CD4-positive, alpha-beta T cell (primary cell): ENCODE results near the gene BLOC1S5. TPM values are rescaled to one million over a fixed set of nuclear protein-coding genes. Genes with fewer than 3 reads are reported as not detected.

Experiments
- ATAC-seq: fragments of 200-7000 bp; cut with Tn5 transposase; one replicate; pipeline ENCODE4 v1.10.0; 2022; ENCODE audit warnings: mild to moderate bottlenecking; ENCODE audit not compliant: poor library complexity
- CTCF ChIA-PET: fragments of 350-600 bp; sonication (Branson Sonifier 250); formaldehyde crosslinking; loops from one replicate; lab custom pipeline; 2021; ENCODE audit warnings: antibody characterized with exemption, inconsistent platforms; lab: Charles Lee
- POLR2A ChIA-PET: fragments of 350-600 bp; sonication (Branson Sonifier 250); formaldehyde crosslinking; loops from one replicate; lab custom pipeline; 2021; ENCODE audit warnings: antibody characterized with exemption, inconsistent platforms; lab: Charles Lee
- DNase-seq, 14 experiments: peaks; one replicate each; pipeline ENCODE4 v3.0.0-alpha.2; 2013 to 2020; ENCODE audit warnings: mixed read lengths in 2 of 14
- H3K27ac ChIP-seq, 2 donors: one replicate each; pipeline versions ENCODE4 v1.5.1 to v1.7.0; 2013; ENCODE audit warnings: low read length in 2 of 2, low read depth in 1 of 2, mild to moderate bottlenecking in 1 of 2
- H3K27me3 ChIP-seq, 2 experiments: 1 replicate in 1 of 2; 2 replicates in 1 of 2; pipeline versions ENCODE4 v1.6.1 to v1.7.0; 2013; ENCODE audit warnings: low read length in 2 of 2, control low read depth in 1 of 2, mild to moderate bottlenecking in 1 of 2, moderate library complexity in 1 of 2; ENCODE audit not compliant: insufficient read depth in 2 of 2, control insufficient read depth in 1 of 2
- H3K36me3 ChIP-seq: one replicate; pipeline ENCODE4 v1.6.1; 2013; ENCODE audit warnings: low read length, control low read depth; ENCODE audit not compliant: insufficient read depth
- H3K4me1 ChIP-seq: one replicate; pipeline ENCODE4 v1.6.1; 2013; ENCODE audit warnings: low read length, control low read depth; ENCODE audit not compliant: insufficient read depth
- H3K4me3 ChIP-seq: one replicate; pipeline ENCODE4 v1.5.1; 2013; ENCODE audit warnings: mild to moderate bottlenecking, low read length, moderate library complexity
- H3K9me3 ChIP-seq, 2 experiments: 1 replicate in 1 of 2; 2 replicates in 1 of 2; pipeline versions ENCODE4 v1.6.1 to v1.7.0; 2013; ENCODE audit warnings: low read length in 2 of 2, mild to moderate bottlenecking in 2 of 2, control low read depth in 1 of 2, moderate library complexity in 1 of 2; ENCODE audit not compliant: control insufficient read depth in 1 of 2, insufficient read depth in 1 of 2
- H3K27ac Mint-ChIP-seq: one replicate; pipeline ENCODE4 v1.8.0; 2020; ENCODE audit warnings: mixed read lengths
- H3K27me3 Mint-ChIP-seq: one replicate; pipeline ENCODE4 v1.8.0; 2021; ENCODE audit warnings: mixed read lengths
- H3K36me3 Mint-ChIP-seq: one replicate; pipeline ENCODE4 v1.8.0; 2021; ENCODE audit warnings: low read depth, mixed read lengths
- H3K4me1 Mint-ChIP-seq: one replicate; pipeline ENCODE4 v1.8.0; 2021; ENCODE audit warnings: low read depth, mixed read lengths
- H3K4me3 Mint-ChIP-seq: one replicate; pipeline ENCODE4 v1.8.0; 2020; ENCODE audit warnings: mild to moderate bottlenecking, mixed read lengths
- H3K9me3 Mint-ChIP-seq: one replicate; pipeline ENCODE4 v1.8.0; 2020; ENCODE audit warnings: mixed read lengths
- intact Hi-C, 2 experiments: fragments of 100-400 bp; cut with DNase I in 1 of 2; cut with micrococcal nuclease in 1 of 2; formaldehyde crosslinking; loops; one replicate each; pipeline versions ENCODE4 v1.15.1 to v1.9.0; 2023 to 2025; cut with DNase I, micrococcal nuclease
- total RNA-seq, 174 experiments: library from RNA in 2 of 174; stranded (reverse) in 2 of 174; gene quantifications; one replicate each; pipeline ENCODE4 v1.2.3 and lab custom pipeline; 2021 to 2026
- TF ChIP-seq, protein P1 (sequence below): fragments of 200-600 bp; IDR thresholded peaks from one replicate; pipeline ENCODE4 v1.8.0; 2022; ENCODE audit warnings: antibody characterized with exemption, mild to moderate bottlenecking

The BLOC1S5 gene
- total RNA-seq, 2 experiments from 2014 or later = 5.7 to 7.2 TPM

DNA sequence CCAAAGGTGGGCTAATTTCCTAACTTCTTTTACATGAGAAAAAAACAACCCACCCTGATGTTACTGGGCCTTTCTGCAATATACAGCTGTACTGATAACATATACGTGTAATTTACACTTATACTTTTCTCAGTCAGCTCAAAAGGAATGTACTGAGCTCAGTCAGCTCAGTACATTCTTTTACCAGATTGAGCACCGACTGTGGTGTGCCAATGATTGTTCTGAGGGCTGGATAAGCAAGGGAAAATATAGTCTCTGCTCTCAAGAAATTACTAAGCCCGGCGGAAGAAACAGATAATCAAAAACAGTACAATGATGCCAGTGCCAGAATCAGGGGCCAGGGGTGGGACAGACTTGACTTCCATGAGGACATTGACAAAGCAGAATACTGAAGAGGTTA, 10.0 kb upstream of the BLOC1S5 start:
- Mint-ChIP-seq H3K27ac (no peak overlapping the region), H3K36me3 (peaks cover 9% of the 10 kb centered on the region), H3K27me3 (no peaks in the 10 kb centered on the region), H3K9me3 (no peaks in the 10 kb centered on the region), H3K4me1 (peaks cover 24% of the 10 kb centered on the region), H3K4me3 (no peak overlapping the region)
- ChIA-PET POLR2A (no interaction called here), CTCF (no interaction called here)
- intact Hi-C loops = no loop called here
- DNase-seq = no peak
- TF ChIP-seq, protein P1, sequence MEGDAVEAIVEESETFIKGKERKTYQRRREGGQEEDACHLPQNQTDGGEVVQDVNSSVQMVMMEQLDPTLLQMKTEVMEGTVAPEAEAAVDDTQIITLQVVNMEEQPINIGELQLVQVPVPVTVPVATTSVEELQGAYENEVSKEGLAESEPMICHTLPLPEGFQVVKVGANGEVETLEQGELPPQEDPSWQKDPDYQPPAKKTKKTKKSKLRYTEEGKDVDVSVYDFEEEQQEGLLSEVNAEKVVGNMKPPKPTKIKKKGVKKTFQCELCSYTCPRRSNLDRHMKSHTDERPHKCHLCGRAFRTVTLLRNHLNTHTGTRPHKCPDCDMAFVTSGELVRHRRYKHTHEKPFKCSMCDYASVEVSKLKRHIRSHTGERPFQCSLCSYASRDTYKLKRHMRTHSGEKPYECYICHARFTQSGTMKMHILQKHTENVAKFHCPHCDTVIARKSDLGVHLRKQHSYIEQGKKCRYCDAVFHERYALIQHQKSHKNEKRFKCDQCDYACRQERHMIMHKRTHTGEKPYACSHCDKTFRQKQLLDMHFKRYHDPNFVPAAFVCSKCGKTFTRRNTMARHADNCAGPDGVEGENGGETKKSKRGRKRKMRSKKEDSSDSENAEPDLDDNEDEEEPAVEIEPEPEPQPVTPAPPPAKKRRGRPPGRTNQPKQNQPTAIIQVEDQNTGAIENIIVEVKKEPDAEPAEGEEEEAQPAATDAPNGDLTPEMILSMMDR = no peak
- Histone ChIP-seq H3K9me3 (no peaks in the 10 kb centered on the region), H3K27me3 (no peaks in the 10 kb centered on the region), H3K27ac (no peak overlapping the region), H3K36me3 (peaks cover 6% of the 10 kb centered on the region), H3K4me3 (no peak overlapping the region), H3K4me1 (no peaks in the 10 kb centered on the region)
- ATAC-seq = no peak

DNA sequence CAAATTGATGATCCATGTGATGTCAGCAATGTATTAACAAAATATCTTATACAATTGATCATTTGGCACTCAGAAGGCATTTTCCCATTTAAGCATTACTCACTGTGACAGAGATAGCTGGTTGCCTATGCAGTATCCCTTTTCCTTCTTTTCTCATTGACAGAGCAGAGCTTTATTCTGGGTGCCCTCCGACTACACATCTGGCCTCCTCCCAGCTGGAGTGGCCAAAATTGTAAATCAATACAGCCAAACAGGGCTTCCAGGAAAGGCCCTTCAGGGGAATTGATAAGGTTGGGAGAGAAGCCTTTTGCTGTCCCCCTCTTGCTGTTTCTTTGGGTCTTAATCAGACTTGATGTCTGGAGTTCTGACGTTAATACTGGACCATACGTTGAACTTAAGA, 9.6 kb upstream of the BLOC1S5 start:
- H3K36me3 Mint-ChIP-seq = peaks cover 8% of the 10 kb centered on the region
- POLR2A ChIA-PET = no interaction called here
- H3K27ac ChIP-seq = no peak overlapping the region

DNA sequence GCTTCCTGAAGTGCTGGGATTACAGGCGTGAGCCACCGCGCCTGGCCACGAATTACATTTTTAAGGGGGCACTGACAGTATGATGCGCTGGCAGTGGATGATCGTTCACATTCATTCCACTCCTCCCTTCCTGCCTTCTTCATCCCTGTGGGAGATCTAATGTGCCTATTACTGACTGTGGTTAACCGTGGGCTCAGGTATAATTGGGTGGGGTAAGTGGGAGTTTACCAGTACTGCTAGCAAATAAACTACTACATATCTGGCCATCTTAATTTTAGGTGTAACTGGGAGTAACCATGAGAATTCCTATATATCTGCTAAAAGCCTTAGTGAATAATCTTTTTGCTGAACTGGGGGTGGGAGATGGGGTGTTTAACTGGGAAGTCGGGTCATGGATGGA, 6.5 kb upstream of the BLOC1S5 start:
- POLR2A ChIA-PET = interaction anchor here (1.2 kb wide), 1 partner anchor 32 kb away, joined by 3 read pairs; the partner anchor contains the start of gene EEF1E1
- DNase-seq (no peak), ATAC-seq (no peak)
- CTCF ChIA-PET = no interaction called here
- H3K27ac ChIP-seq = no peak overlapping the region
- H3K4me1 Mint-ChIP-seq = peaks cover 14% of the 10 kb centered on the region
- H3K27me3 Mint-ChIP-seq = no peaks in the 10 kb centered on the region
- no peak overlapping the region for H3K4me3 Mint-ChIP-seq
- H3K36me3 ChIP-seq = no peaks in the 10 kb centered on the region
- no peaks in the 10 kb centered on the region for H3K9me3 Mint-ChIP-seq
- no peaks in the 10 kb centered on the region for H3K9me3 ChIP-seq
- no peak overlapping the region for H3K4me3 ChIP-seq
- H3K36me3 Mint-ChIP-seq = no peaks in the 10 kb centered on the region
- H3K27me3 ChIP-seq = no peaks in the 10 kb centered on the region
- peaks cover under 1% of the 10 kb centered on the region for H3K4me1 ChIP-seq
- intact Hi-C loops = no loop called here
- no peak overlapping the region for H3K27ac Mint-ChIP-seq
- TF ChIP-seq, protein P1 = no peak

More for the DNA sequence above, 9.6 kb upstream of the BLOC1S5 start:
- ATAC-seq (no peak), DNase-seq (no peak)
- Mint-ChIP-seq H3K27ac (no peak overlapping the region), H3K9me3 (no peaks in the 10 kb centered on the region), H3K4me1 (peaks cover 24% of the 10 kb centered on the region), H3K27me3 (no peaks in the 10 kb centered on the region), H3K4me3 (no peak overlapping the region)
- TF ChIP-seq, protein P1 = no peak
- intact Hi-C loops = no loop called here
- H3K27me3 ChIP-seq = no peaks in the 10 kb centered on the region
- no peaks in the 10 kb centered on the region for H3K4me1 ChIP-seq
- H3K36me3 ChIP-seq = peaks cover 6% of the 10 kb centered on the region
- no peaks in the 10 kb centered on the region for H3K9me3 ChIP-seq
- CTCF ChIA-PET = no interaction called here
- no peak overlapping the region for H3K4me3 ChIP-seq
